ENCODE data around the gene MSANTD4.
"Not testable (repeated sequence)": the region's sequence is repeated elsewhere in the genome, so short reads cannot be mapped to it uniquely, and the experiment has no call there.

The MSANTD4 gene

GRCh38 chr11:106021967-106022794 is at the start of gene MSANTD4:
MSANTD4 (minus strand) TSS chr11:106022240; CDS start chr11:106010917, 11,323 bp downstream.
- peak; percentile 99 for DNase-seq

- no peak for DNase-seq
These were observed 48.6 kb upstream of the MSANTD4 start for GRCh38 chr11:106070606-106071005.

- no peak for DNase-seq
These were observed 41.0 kb upstream of the MSANTD4 start for GRCh38 chr11:106063009-106063408.

- DNase-seq: no peak
These were observed 40.2 kb upstream of the MSANTD4 start for GRCh38 chr11:106061954-106062949.

GRCh38 chr11:106061249-106061784 is 39.3 kb upstream of the MSANTD4 start:
- DNase-seq: no peak

GRCh38 chr11:106059617-106060016 is 37.6 kb upstream of the MSANTD4 start:
- no peak for DNase-seq

GRCh38 chr11:106058377-106058776 is 36.3 kb upstream of the MSANTD4 start:
- DNase-seq: not testable (repeated sequence)

- DNase-seq: no peak
These were observed 29.1 kb upstream of the MSANTD4 start for GRCh38 chr11:106051103-106051502.

GRCh38 chr11:106049727-106050476 is 27.9 kb upstream of the MSANTD4 start:
- no peak for DNase-seq

- DNase-seq: no peak
These were observed 25.6 kb upstream of the MSANTD4 start for GRCh38 chr11:106047631-106048030.

- DNase-seq: no peak
These were observed 21.5 kb upstream of the MSANTD4 start for GRCh38 chr11:106043540-106043939.

- no peak for DNase-seq
These were observed 10.8 kb upstream of the MSANTD4 start for GRCh38 chr11:106032861-106033260.

GRCh38 chr11:106031936-106032335 is 9.9 kb upstream of the MSANTD4 start:
- no peak for DNase-seq

GRCh38 chr11:106031202-106031810 is 9.3 kb upstream of the MSANTD4 start:
- DNase-seq: no peak

GRCh38 chr11:106030609-106031008 is 8.6 kb upstream of the MSANTD4 start:
- no peak for DNase-seq

- no peak for DNase-seq
These were observed 795 bp upstream of the MSANTD4 start for GRCh38 chr11:106022795-106023275.

GRCh38 chr11:106021181-106021966 is 666 bp downstream of the MSANTD4 start:
- DNase-seq: no peak

- DNase-seq: no peak
These were observed 4.9 kb downstream of the MSANTD4 start for GRCh38 chr11:106017093-106017492.

GRCh38 chr11:106015066-106015465 is 7.0 kb downstream of the MSANTD4 start:
- DNase-seq: no peak

- DNase-seq: no peak
These were observed 7.4 kb downstream of the MSANTD4 start for GRCh38 chr11:106014620-106015019.

- no peak for DNase-seq
These were observed 8.0 kb downstream of the MSANTD4 start for GRCh38 chr11:106014035-106014434.

All from DMS79 treated with DMSO at 0.1 percent for 48 hours (cell line).